K562 (cell line): ENCODE measurements around the gene PACRG. TPM values are rescaled to one million over a fixed set of nuclear protein-coding genes. Genes with fewer than 3 reads are reported as not detected.

Experiments
- ATAC-seq: fragments of 200-7000 bp; cut with Tn5 transposase; 3 replicates; pipeline ENCODE4 v1.9.1; 2020; ENCODE audit warnings: moderate library complexity
- BruUV-seq: library from RNA; stranded (reverse); fragments of 400-500 nt; replicated peaks from 2 replicates; lab custom pipeline; 2021; lab: Mats Ljungman, UMichigan
- CTCF ChIA-PET: fragments of 300-600 bp; formaldehyde crosslinking; extraction: SDS; loops from one replicate; lab custom pipeline; 2021; ENCODE audit warnings: low intra/inter-chr PET ratio; lab: Yijun Ruan, JAX
- POLR2A ChIA-PET: fragments of 300-600, 350-650 bp; sonication (Branson Sonifier 250); formaldehyde crosslinking; extraction: SDS; loops from one replicate; lab custom pipeline; 2021; ENCODE audit warnings: antibody characterized with exemption, inconsistent platforms; lab: Yijun Ruan, JAX
- DNase-seq, 4 experiments: peaks; one replicate each; pipeline versions ENCODE4 v3.0.0 to v3.0.0-alpha.2; 2011 to 2018; ENCODE audit warnings: low spot score in 3 of 4, mixed read lengths in 3 of 4; ENCODE audit errors: extremely low read depth in 1 of 4
- FAIRE-seq: peaks from 2 replicates; lab custom pipeline; 2011; peaks lifted over from hg19 to GRCh38; lab: Jason Lieb, UNC
- H2AFZ ChIP-seq: 2 replicates; pipeline ENCODE4 v1.6.0; 2011; ENCODE audit warnings: low read depth, low read length, control low read depth, inconsistent platforms
- H3K27ac ChIP-seq: fragments of 200-600 bp; 3 replicates; pipeline ENCODE4 v1.8.0; 2011; ENCODE audit warnings: low read depth, mild to moderate bottlenecking, control low read depth, inconsistent platforms, low read length, moderate library complexity, mixed read lengths; ENCODE audit errors: extremely low read depth
- H3K27me3 ChIP-seq, 2 experiments: fragments of 300-600 bp in 1 of 2; 2 replicates in 1 of 2; 3 replicates in 1 of 2; pipeline versions ENCODE4 v1.6.0 to v1.8.0; 2011; ENCODE audit warnings: inconsistent platforms in 2 of 2, low read length in 2 of 2, mild to moderate bottlenecking in 1 of 2, mixed read lengths in 1 of 2, moderate library complexity in 1 of 2; ENCODE audit not compliant: control insufficient read depth in 2 of 2, insufficient read depth in 2 of 2
- H3K36me3 ChIP-seq: fragments of 300-600 bp; 3 replicates; pipeline ENCODE4 v1.8.0; 2011; ENCODE audit warnings: mild to moderate bottlenecking, low read length, inconsistent platforms; ENCODE audit not compliant: control insufficient read depth, insufficient read depth
- H3K4me1 ChIP-seq, 2 experiments: fragments of 200-600 bp in 1 of 2; replicated peaks in 1 of 2; 2 replicates in 1 of 2; 3 replicates in 1 of 2; pipeline versions ENCODE4 v1.5.1 to v1.8.0; 2011; ENCODE audit warnings: inconsistent platforms in 2 of 2, low read length in 2 of 2, mild to moderate bottlenecking in 1 of 2, mixed read lengths in 1 of 2, moderate library complexity in 1 of 2; ENCODE audit not compliant: control insufficient read depth in 2 of 2, insufficient read depth in 2 of 2
- H3K4me2 ChIP-seq: 2 replicates; pipeline ENCODE4 v1.6.1; 2011; ENCODE audit warnings: low read length, control low read depth, inconsistent platforms, mixed read lengths; ENCODE audit not compliant: insufficient read depth
- H3K4me3 ChIP-seq: fragments of 200-600 bp; sonication (generic), shearing (Covaris generic); 2 replicates; pipeline ENCODE4 v1.5.1; 2016; ENCODE audit warnings: control low read depth, inconsistent platforms
- H3K79me2 ChIP-seq: fragments of 200-600 bp; 3 replicates; pipeline ENCODE4 v1.8.0; 2011; ENCODE audit warnings: low read length, inconsistent platforms; ENCODE audit not compliant: control insufficient read depth, insufficient read depth
- H3K9ac ChIP-seq, 2 experiments: 2 replicates each; pipeline versions ENCODE4 v1.6.0 to v1.6.1; 2011; ENCODE audit warnings: low read depth in 2 of 2, low read length in 2 of 2, control low read depth in 1 of 2, inconsistent platforms in 1 of 2, mild to moderate bottlenecking in 1 of 2, mixed read lengths in 1 of 2; ENCODE audit not compliant: insufficient read depth in 1 of 2
- H3K9me1 ChIP-seq: one replicate; pipeline ENCODE4 v1.6.0; 2011; ENCODE audit warnings: inconsistent platforms, mild to moderate bottlenecking, low read length, moderate library complexity; ENCODE audit not compliant: control insufficient read depth, insufficient read depth
- H3K9me3 ChIP-seq: replicated peaks from 2 replicates; pipeline ENCODE4 v1.5.1; 2011; ENCODE audit warnings: low read depth, low read length, inconsistent platforms; ENCODE audit not compliant: control insufficient read depth, insufficient read depth
- H4K20me1 ChIP-seq: replicated peaks from 2 replicates; pipeline ENCODE4 v1.6.1; 2011; ENCODE audit warnings: low read length, inconsistent platforms, mixed read lengths; ENCODE audit not compliant: control insufficient read depth, insufficient read depth
- CCNT2 ChIP-seq: IDR thresholded peaks from 2 replicates; pipeline ENCODE4 v1.6.1; 2011; ENCODE audit warnings: borderline replicate concordance, low read depth, mild to moderate bottlenecking, moderate library complexity, mixed read lengths, low read length; ENCODE audit not compliant: insufficient read length; ENCODE audit errors: extremely low read depth
- ETV1 ChIP-seq: fragments of 450-650 bp; conservative IDR thresholded peaks from 2 replicates; pipeline ENCODE4 v1.6.1; 2016; ENCODE audit warnings: missing genetic modification characterization, control low read depth, low read depth, missing compliant biosample characterization
- LEF1 ChIP-seq: fragments of 450-650 bp; IDR thresholded peaks from 2 replicates; pipeline ENCODE4 v1.6.1; 2016; ENCODE audit warnings: mild to moderate bottlenecking
- MCM3 ChIP-seq: fragments of 450-650 bp; IDR thresholded peaks from 2 replicates; pipeline ENCODE4 v1.6.1; 2016
- MXD1 ChIP-seq: fragments of 250-450 bp; sonication (Bioruptor Pico); IDR thresholded peaks from 2 replicates; pipeline ENCODE4 v1.8.0; 2021; ENCODE audit warnings: borderline replicate concordance, mild to moderate bottlenecking, moderate library complexity; ENCODE audit not compliant: poor library complexity, severe bottlenecking
- TCF7 ChIP-seq: sonication (generic); IDR thresholded peaks from 2 replicates; pipeline ENCODE4 v1.6.1; 2016; ENCODE audit warnings: antibody characterized with exemption, borderline replicate concordance
- TEAD1 ChIP-seq, 2 experiments: fragments of 450-650 bp in 1 of 2; sonication (generic) in 1 of 2; formaldehyde crosslinking; IDR thresholded peaks; 2 replicates each; pipeline versions ENCODE4 v1.4.0 to v1.8.0; 2020 to 2022; ENCODE audit warnings: mild to moderate bottlenecking in 2 of 2, missing genetic modification reagents in 1 of 2
- TRIM28 ChIP-seq: fragments of 450-650 bp; IDR thresholded peaks from 2 replicates; pipeline ENCODE4 v1.6.1; 2017
- ZNF134 ChIP-seq: fragments of 250-450 bp; sonication (Bioruptor Pico); conservative IDR thresholded peaks from 2 replicates; pipeline ENCODE4 v1.4.0; 2020
- WGBS: fragments of 100-300 bp; shearing (Covaris generic); methylation state at CpG from one replicate; pipeline ENCODE4 v1.1.6; 2016; ENCODE audit warnings: low coverage, mixed read lengths; ENCODE audit not compliant: insufficient coverage; ENCODE audit errors: missing lambda C conversion rate; 5-methylcytosine and 5-hydroxymethylcytosine counted together
- in situ Hi-C: fragments of 300-500 bp; cut with MboI; formaldehyde crosslinking; loops from 4 replicates; pipeline ENCODE4 v1.15.0; 2018; ENCODE audit warnings: inconsistent platforms, mixed read lengths
- intact Hi-C: fragments of 100-400 bp; cut with micrococcal nuclease; formaldehyde crosslinking; loops from 2 replicates; pipeline ENCODE4 v1.14.2; 2022
- polyA plus RNA-seq, 8 experiments: library from polyadenylated mRNA; depleted of rRNA in 4 of 8; stranded (reverse) in 5 of 8; unstranded in 3 of 8; fragments of >200 nt; fragmentation: Nextera tagmentation in 2 of 8; fragmentation: Illumina TruSeq in 1 of 8; extraction: Ambion mirVana in 2 of 8; extraction: Trizol in 1 of 8; gene quantifications; 2 replicates each; pipeline versions ENCODE4 v1.2.1 to v1.2.3, GENCODE V29; 2011 to 2014; ENCODE audit warnings: inconsistent platforms in 1 of 8, missing spikeins in 1 of 8
- total RNA-seq, 7 experiments: library from RNA; depleted of rRNA in 6 of 7; stranded (reverse); fragments of >200 nt in 6 of 7; fragmentation: Illumina TruSeq in 2 of 7; extraction: Trizol in 2 of 7; gene quantifications; 2 replicates each; pipeline versions ENCODE4 v1.2.1 to v1.2.3, GENCODE V29; 2011 to 2021; ENCODE audit warnings: low replicate concordance in 1 of 7
- TF ChIP-seq, protein P1 (sequence below), 2 experiments: fragments of 450-650 bp in 1 of 2; sonication (generic) in 1 of 2; formaldehyde crosslinking in 1 of 2; IDR thresholded peaks; 2 replicates each; pipeline versions ENCODE4 v1.7.1 to v1.9.0; 2016 to 2022; ENCODE audit warnings: inconsistent platforms in 1 of 2, mild to moderate bottlenecking in 1 of 2, missing genetic modification reagents in 1 of 2
- TF ChIP-seq, protein P2 (sequence below): fragments of 450-650 bp; conservative IDR thresholded peaks from 2 replicates; pipeline ENCODE4 v1.6.1; 2016; ENCODE audit warnings: missing genetic modification characterization, low read depth, mild to moderate bottlenecking, control low read depth, missing compliant biosample characterization

The PACRG gene
- total and polyA plus RNA-seq, 9 of the 15 experiments (the other 6 are each of a cell fraction or from before 2014, with no cell fraction given), result 0.04 TPM; not detected in 8

DNA sequence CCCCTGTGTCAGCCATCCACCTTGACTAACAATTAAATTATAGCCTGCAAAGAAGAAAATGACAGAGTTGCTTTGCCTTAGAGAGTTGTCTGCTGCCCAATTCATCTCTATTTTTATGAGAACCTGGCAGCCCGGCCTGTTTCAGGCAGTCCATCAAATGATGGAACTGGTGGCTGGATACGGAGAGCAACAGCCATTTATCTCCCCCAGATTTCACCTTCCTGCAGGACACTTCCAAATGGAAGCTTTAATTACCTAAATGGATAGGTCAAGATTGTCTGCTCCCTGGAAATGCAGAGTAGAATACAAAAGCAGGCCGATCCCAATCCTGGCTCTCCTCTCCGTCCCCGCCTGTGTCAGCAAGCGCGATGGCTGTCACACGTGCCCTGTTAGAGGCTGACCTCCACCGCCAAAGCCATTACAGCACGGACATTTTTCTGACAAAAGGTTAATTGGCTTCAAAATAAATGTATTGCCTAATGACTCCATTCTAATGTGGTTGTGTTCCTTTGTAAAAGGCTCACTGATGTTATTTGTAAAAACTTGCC is 86.7 kb downstream of the PACRG start:
- WGBS, result 0% methylated on average over 10 of the region's 10 CpGs
- ChIA-PET CTCF (no interaction called here), POLR2A (interaction anchor here (0.6 kb wide), 1 partner anchor 9 kb away, joined by 3 read pairs; no protein-coding TSS in a partner anchor)
- Histone ChIP-seq H3K4me2 (no peak overlapping the region), H3K27me3 (no peaks in the 10 kb centered on the region), H3K4me1 (no peaks in the 10 kb centered on the region), H3K79me2 (no peaks in the 10 kb centered on the region), H3K9me1 (no peaks in the 10 kb centered on the region), H4K20me1 (no peaks in the 10 kb centered on the region), H3K27ac (no peak overlapping the region), H3K9me3 (no peaks in the 10 kb centered on the region; the same call in 1 of the 2 replicates), H3K4me3 (no peak overlapping the region), H2AFZ (no peak overlapping the region), H3K36me3 (no peaks in the 10 kb centered on the region), H3K9ac (no peak overlapping the region)
- intact Hi-C loops (no loop called here), in situ Hi-C loops (no loop called here)
- BruUV-seq, result no TSS peak
- ATAC-seq, result no peak
- no peak for DNase-seq
- FAIRE-seq, result no peak
- TF ChIP-seq CCNT2 (no peak), LEF1 (no peak), ZNF134 (CRISPR knock-in tag) (no peak), MCM3 (no peak), MXD1 (CRISPR knock-in tag) (no peak), TRIM28 (no peak), TCF7 (no peak), ETV1 (tag) (no peak), TEAD1 (CRISPR knock-in tag; IDR thresholded peaks at IDR 0.05) (no peak)
- TF ChIP-seq, protein P1, sequence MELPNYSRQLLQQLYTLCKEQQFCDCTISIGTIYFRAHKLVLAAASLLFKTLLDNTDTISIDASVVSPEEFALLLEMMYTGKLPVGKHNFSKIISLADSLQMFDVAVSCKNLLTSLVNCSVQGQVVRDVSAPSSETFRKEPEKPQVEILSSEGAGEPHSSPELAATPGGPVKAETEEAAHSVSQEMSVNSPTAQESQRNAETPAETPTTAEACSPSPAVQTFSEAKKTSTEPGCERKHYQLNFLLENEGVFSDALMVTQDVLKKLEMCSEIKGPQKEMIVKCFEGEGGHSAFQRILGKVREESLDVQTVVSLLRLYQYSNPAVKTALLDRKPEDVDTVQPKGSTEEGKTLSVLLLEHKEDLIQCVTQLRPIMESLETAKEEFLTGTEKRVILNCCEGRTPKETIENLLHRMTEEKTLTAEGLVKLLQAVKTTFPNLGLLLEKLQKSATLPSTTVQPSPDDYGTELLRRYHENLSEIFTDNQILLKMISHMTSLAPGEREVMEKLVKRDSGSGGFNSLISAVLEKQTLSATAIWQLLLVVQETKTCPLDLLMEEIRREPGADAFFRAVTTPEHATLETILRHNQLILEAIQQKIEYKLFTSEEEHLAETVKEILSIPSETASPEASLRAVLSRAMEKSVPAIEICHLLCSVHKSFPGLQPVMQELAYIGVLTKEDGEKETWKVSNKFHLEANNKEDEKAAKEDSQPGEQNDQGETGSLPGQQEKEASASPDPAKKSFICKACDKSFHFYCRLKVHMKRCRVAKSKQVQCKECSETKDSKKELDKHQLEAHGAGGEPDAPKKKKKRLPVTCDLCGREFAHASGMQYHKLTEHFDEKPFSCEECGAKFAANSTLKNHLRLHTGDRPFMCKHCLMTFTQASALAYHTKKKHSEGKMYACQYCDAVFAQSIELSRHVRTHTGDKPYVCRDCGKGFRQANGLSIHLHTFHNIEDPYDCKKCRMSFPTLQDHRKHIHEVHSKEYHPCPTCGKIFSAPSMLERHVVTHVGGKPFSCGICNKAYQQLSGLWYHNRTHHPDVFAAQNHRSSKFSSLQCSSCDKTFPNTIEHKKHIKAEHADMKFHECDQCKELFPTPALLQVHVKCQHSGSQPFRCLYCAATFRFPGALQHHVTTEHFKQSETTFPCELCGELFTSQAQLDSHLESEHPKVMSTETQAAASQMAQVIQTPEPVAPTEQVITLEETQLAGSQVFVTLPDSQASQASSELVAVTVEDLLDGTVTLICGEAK (IDR thresholded peaks at IDR 0.05), result no peak
- TF ChIP-seq, protein P1 (CRISPR knock-in tag; IDR thresholded peaks at IDR 0.05), result no peak
- TF ChIP-seq, protein P2, sequence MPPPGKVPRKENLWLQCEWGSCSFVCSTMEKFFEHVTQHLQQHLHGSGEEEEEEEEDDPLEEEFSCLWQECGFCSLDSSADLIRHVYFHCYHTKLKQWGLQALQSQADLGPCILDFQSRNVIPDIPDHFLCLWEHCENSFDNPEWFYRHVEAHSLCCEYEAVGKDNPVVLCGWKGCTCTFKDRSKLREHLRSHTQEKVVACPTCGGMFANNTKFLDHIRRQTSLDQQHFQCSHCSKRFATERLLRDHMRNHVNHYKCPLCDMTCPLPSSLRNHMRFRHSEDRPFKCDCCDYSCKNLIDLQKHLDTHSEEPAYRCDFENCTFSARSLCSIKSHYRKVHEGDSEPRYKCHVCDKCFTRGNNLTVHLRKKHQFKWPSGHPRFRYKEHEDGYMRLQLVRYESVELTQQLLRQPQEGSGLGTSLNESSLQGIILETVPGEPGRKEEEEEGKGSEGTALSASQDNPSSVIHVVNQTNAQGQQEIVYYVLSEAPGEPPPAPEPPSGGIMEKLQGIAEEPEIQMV (tag), result no peak
